NCI-H1930 (cell line): ENCODE measurements around the gene STKLD1.

Experiments
- DNase-seq, 2 experiments: peaks; one replicate each; lab custom pipeline; 2025; lab: John Stamatoyannopoulos, UW

The STKLD1 gene

GRCh38 chr9:133417541-133418461 is 41.6 kb downstream of the STKLD1 start, which contains the start of gene REXO4:
Gene REXO4 (minus strand): TSS chr9:133418010. CDS start chr9:133417844, 166 bp downstream.
- DNase-seq: peak; percentile 80 to 85

- DNase-seq: no peak
Observed at GRCh38 chr9:133419005-133419404, 42.8 kb downstream of the STKLD1 start.

- no peak for DNase-seq
Observed at GRCh38 chr9:133420392-133420827, 44.2 kb downstream of the STKLD1 start.

GRCh38 chr9:133421615-133422542 is 45.7 kb downstream of the STKLD1 start, which contains the start of gene ADAMTS13:
Gene ADAMTS13 (plus strand): TSS chr9:133422367. CDS start chr9:133422444, 77 bp downstream.
- no peak for DNase-seq

- DNase-seq: no peak
Observed at GRCh38 chr9:133423216-133423615, 47.0 kb downstream of the STKLD1 start.

GRCh38 chr9:133424187-133424586 is 48.0 kb downstream of the STKLD1 start:
- DNase-seq: no peak

- DNase-seq: no peak
Observed at GRCh38 chr9:133425049-133425632, 49.0 kb downstream of the STKLD1 start.

- no peak for DNase-seq
Observed at GRCh38 chr9:133426011-133426410, 49.8 kb downstream of the STKLD1 start.

GRCh38 chr9:133427658-133428348 is 51.6 kb downstream of the STKLD1 start:
- DNase-seq: no peak

GRCh38 chr9:133428617-133429101 is 52.5 kb downstream of the STKLD1 start:
- peak in 1 of 2 experiments; percentile 55 for DNase-seq

GRCh38 chr9:133429214-133429613 is 53.0 kb downstream of the STKLD1 start:
- no peak for DNase-seq

- DNase-seq: no peak
Observed at GRCh38 chr9:133429641-133430161, 53.5 kb downstream of the STKLD1 start.

- no peak for DNase-seq
Observed at GRCh38 chr9:133430244-133430643, 54.1 kb downstream of the STKLD1 start.

GRCh38 chr9:133433351-133433843 is 57.2 kb downstream of the STKLD1 start:
- no peak for DNase-seq

GRCh38 chr9:133436681-133437080 is 60.5 kb downstream of the STKLD1 start:
- no peak for DNase-seq

- no peak for DNase-seq
Observed at GRCh38 chr9:133437753-133438531, 61.8 kb downstream of the STKLD1 start.

- no peak for DNase-seq
Observed at GRCh38 chr9:133439337-133439736, 63.2 kb downstream of the STKLD1 start.

GRCh38 chr9:133440874-133441273 is 64.7 kb downstream of the STKLD1 start:
- no peak for DNase-seq

- DNase-seq: no peak
Observed at GRCh38 chr9:133441571-133441970, 65.4 kb downstream of the STKLD1 start.

- DNase-seq: no peak
Observed at GRCh38 chr9:133443248-133443647, 67.1 kb downstream of the STKLD1 start.
